Astrocyte (in vitro differentiated cells and primary cell): ENCODE data around the gene ZNF438.

Experiments used
- CTCF ChIP-seq: IDR thresholded peaks from 2 replicates; pipeline ENCODE4 v1.5.1; 2011; ENCODE audit warnings: low read depth, mild to moderate bottlenecking, inconsistent platforms, low read length, moderate library complexity; ENCODE audit not compliant: insufficient read depth
- EZH2 ChIP-seq: IDR thresholded peaks from 2 replicates; pipeline ENCODE4 v1.6.1; 2012; ENCODE audit warnings: mild to moderate bottlenecking, low read length, inconsistent platforms; ENCODE audit not compliant: insufficient read depth

DNA sequence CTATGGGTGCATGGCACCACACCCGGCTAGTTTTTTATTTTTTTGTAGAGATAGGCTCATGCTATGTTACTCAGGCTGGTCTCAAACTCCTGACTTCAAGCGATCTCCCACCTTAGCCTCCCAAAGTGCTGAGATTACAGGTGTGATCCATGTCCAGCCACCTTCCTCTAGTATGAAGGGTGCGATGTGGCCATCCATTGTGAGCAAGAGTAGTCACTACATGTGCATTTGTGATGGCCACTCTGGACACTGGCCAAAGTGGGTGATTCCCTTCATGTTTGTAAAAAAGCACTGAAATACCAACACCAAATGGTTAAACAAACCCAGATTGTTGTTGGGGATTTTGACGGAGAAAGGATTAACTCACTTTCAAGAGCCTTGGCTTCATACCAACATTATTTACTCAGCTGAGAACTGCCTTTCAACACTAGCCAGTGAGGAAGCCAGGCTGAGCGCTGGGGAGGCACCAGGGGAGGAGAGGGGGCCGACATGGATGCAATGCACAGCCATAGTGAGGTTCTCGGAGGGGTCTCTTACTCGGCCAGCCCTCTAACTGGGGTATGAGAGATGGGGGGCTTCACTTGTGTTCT, 204.0 kb downstream of the ZNF438 start:
- TF ChIP-seq CTCF (no peak), EZH2 (no peak)
